Neural cell (in vitro differentiated cells): Measurements from ENCODE around the gene GRID1.

Source experiments
- REST ChIP-seq: IDR thresholded peaks from 2 replicates; pipeline ENCODE4 v1.6.1; 2012; ENCODE audit warnings: borderline replicate concordance
- TF ChIP-seq, protein P1 (sequence below): fragments of 450-650 bp; IDR thresholded peaks from 2 replicates; pipeline ENCODE4 v1.5.1; 2014; ENCODE audit warnings: antibody characterized with exemption, mild to moderate bottlenecking, moderate library complexity; ENCODE audit not compliant: poor library complexity, severe bottlenecking

DNA sequence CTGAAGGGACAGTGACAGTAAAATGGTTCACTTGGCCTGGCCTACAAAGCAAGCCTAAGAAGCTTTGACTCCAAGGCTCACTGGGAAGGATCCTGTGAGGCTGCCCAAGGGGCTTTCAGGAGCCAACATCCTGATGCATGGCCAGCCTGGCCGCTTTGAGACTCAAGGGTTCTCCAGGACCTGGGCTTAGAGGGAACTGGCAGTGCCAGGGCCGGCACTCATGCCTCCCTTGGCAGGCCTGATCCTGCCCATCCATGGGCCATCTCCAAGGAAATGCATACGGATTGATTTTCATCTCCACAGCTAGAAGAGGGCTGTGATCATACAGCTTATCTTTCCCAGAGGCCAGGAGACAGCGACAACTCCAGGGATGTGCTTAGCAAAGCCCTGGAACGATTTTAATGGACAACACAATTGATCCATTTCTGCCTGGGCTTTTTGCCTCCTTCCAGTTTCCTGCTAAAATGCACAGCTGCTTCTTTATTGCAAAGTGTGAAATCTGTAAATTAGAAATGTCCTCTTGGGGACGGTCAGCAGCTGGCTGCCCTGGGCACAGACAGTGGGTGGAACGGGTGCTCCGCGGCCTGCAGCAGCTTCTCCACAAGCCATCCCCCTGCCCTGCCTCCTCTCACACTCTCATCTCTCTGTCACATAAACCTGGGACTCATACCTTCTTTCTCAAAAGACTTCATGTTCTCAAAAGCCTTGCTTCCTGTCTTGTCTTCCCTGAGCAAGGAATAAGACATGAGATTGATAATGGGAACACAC lies 288.5 kb downstream of the GRID1 start:
- no peak for TF ChIP-seq REST
- TF ChIP-seq, protein P1, sequence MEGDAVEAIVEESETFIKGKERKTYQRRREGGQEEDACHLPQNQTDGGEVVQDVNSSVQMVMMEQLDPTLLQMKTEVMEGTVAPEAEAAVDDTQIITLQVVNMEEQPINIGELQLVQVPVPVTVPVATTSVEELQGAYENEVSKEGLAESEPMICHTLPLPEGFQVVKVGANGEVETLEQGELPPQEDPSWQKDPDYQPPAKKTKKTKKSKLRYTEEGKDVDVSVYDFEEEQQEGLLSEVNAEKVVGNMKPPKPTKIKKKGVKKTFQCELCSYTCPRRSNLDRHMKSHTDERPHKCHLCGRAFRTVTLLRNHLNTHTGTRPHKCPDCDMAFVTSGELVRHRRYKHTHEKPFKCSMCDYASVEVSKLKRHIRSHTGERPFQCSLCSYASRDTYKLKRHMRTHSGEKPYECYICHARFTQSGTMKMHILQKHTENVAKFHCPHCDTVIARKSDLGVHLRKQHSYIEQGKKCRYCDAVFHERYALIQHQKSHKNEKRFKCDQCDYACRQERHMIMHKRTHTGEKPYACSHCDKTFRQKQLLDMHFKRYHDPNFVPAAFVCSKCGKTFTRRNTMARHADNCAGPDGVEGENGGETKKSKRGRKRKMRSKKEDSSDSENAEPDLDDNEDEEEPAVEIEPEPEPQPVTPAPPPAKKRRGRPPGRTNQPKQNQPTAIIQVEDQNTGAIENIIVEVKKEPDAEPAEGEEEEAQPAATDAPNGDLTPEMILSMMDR: no peak
